Smooth muscle cell of the brain vasculature (primary cell): Measurements from ENCODE around the gene RET.

Source experiments
- DNase-seq: peaks from one replicate; pipeline ENCODE4 v3.0.0-alpha.2; 2012; ENCODE audit warnings: low read depth, low spot score

RET gene

GRCh38 chr10:43044448-43044921 is 32.4 kb upstream of the RET start:
- DNase-seq: peak; percentile 23

- DNase-seq: no peak
Measured at GRCh38 chr10:43044961-43045621, 31.8 kb upstream of the RET start.

- no peak for DNase-seq
Measured at GRCh38 chr10:43045631-43046287, 31.1 kb upstream of the RET start.

DNA sequence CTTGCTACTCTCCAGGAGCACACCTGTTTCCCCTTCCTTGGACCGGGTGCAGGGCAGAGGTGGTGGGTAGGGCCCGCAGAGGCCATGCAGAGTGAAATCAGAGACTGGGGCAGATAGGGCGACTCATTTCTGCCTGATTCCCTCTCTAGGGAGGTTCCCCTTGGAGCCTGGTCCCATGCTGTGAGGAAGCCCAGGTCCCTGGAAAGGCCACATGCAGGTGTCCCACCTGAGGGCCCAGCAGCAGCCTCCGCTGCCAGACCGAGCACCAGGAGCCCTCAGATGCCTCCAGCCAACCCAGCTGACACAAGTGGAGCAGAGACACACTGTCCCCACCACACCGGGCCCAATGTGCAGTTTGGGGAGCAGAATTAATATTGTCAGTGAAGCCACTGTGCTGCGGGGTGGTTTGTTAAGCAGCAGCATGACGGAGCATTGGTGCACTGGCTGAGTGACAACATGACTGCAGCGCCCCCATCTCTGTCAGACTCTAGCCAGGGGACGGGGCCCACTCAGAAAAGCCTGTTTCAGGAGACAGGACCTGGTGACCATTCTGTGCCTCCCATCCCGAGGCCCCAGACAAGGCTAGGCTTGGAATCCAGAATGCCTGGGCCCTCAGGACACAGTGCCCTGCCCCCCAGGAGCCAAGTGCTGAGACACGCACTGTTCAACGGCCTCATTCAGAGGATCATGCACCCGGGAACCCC is 30.4 kb upstream of the RET start:
- DNase-seq: no peak

- DNase-seq: no peak
Measured at GRCh38 chr10:43047288-43047970, 29.4 kb upstream of the RET start.

GRCh38 chr10:43048301-43049051 is 28.4 kb upstream of the RET start:
- DNase-seq: no peak

- no peak for DNase-seq
Measured at GRCh38 chr10:43049081-43049551, 27.8 kb upstream of the RET start.

DNA sequence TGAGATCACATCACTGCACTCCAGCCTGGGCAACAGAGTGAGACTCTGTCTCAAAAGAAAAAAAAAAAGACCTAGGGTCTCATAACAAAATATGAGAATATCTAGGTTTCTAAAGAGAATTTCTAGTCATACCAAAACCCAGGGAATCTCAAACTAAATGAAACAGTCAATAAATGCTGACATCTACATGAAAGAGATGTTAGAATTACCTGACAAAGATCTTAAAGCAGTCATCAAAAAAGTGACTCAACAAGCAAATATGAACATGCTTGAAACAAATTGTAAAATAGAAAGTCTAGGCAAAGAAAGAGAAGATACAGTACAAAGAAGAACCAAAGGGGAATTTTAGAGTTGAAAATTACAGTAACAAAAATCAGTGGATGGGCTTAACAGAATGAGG is 26.9 kb upstream of the RET start:
- no peak for DNase-seq

DNA sequence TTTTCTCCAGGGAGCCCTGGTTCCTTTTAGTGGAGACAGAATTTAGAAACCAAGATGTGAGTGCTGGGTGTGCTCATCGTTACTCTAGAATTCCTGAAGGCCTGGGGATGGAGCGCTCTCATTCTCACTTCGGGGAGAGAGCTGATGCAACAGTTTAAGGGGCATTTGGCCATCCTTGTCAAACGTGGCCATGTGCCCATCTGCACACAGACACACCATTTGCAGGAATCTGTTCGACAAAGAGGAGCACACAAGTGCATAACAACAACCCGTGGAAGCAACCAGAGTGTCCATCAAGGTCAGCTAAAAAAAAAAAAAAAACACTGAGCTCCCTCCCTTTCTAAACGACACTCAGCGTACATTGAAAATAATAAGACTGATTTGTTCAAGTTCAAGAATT is 23.0 kb upstream of the RET start:
- DNase-seq: no peak

- DNase-seq: no peak
Measured at GRCh38 chr10:43054593-43054992, 22.3 kb upstream of the RET start.

- no peak for DNase-seq
Measured at GRCh38 chr10:43055217-43055616, 21.7 kb upstream of the RET start.

GRCh38 chr10:43055991-43056567 is 20.8 kb upstream of the RET start:
- no peak for DNase-seq

GRCh38 chr10:43056568-43057011 is 20.3 kb upstream of the RET start:
- DNase-seq: no peak

GRCh38 chr10:43057231-43057711 is 19.6 kb upstream of the RET start:
- DNase-seq: no peak

DNA sequence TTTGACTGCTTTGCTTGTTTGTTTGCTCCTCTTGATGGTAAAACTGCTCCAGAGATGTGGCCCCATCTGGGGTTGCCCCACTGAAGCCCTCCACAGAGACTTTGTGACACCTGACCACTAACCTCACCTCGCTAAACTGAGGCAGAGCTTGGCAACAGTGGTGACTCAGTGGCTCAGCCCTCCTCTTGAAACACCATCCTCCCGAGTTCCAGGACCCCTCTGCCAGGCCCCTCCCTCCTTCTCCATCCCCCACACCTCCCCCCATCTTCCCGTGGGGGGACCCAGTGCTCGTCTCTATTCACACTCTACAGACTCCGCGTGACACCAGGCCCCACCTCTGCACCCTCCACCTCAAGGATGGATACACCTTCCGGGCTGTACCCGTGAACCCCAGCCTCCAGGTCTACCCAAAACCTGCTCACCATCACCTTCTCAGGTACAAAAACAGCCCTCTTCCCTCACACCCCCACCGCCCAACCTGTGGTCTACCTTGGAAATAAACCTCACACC is 19.0 kb upstream of the RET start:
- DNase-seq: no peak

GRCh38 chr10:43058716-43059335 is 18.0 kb upstream of the RET start:
- no peak for DNase-seq

DNA sequence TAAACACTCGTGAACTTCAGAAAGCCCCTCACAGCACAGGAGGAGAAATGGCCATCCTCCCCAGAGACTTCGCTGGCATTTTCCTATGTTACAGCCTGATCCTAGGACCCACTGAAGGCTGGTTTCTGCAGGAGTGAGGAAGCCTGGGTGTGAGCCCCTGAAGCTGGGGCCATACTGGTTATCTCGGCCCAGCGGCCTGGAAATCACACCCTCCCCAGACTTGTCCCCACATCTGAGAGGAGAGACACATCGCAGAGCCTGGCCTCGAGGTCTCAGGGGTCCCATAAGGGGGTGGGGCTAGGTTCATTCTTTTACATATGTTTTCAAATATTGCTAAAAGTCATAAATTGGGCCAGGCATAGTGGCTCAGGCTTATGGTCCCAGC is 17.5 kb upstream of the RET start:
- DNase-seq: no peak

- DNase-seq: no peak
Measured at GRCh38 chr10:43059828-43060227, 17.0 kb upstream of the RET start.

GRCh38 chr10:43060291-43060690 is 16.6 kb upstream of the RET start:
- DNase-seq: no peak

- no peak for DNase-seq
Measured at GRCh38 chr10:43061331-43061730, 15.5 kb upstream of the RET start.
